Embryonic facial prominence (tissue), 1 donor: ENCODE data around the gene ACP6.
"Not testable (repeated sequence)": the region's sequence is repeated elsewhere in the genome, so short reads cannot be mapped to it uniquely, and the experiment has no call there.

Experiments used
- DNase-seq: peaks from one replicate; pipeline ENCODE4 v3.0.0-alpha.2; 2016; ENCODE audit errors: extremely low spot score

ACP6 gene

GRCh38 chr1:147670319-147671001 lies at the start of gene ACP6:
ACP6 (minus strand) TSS chr1:147670524; CDS start chr1:147670048, 476 bp downstream.
- peak; percentile 88 for DNase-seq

GRCh38 chr1:147719711-147720225 lies 49.4 kb upstream of the ACP6 start:
- DNase-seq, result no peak

GRCh38 chr1:147719029-147719698 lies 48.8 kb upstream of the ACP6 start:
- DNase-seq, result no peak

- DNase-seq, result no peak
Observed at GRCh38 chr1:147717706-147718097, 47.4 kb upstream of the ACP6 start.

- DNase-seq, result no peak
Observed at GRCh38 chr1:147717051-147717705, 46.9 kb upstream of the ACP6 start.

- DNase-seq, result no peak
Observed at GRCh38 chr1:147712605-147713004, 42.3 kb upstream of the ACP6 start.

- peak; percentile 16 for DNase-seq
Observed at GRCh38 chr1:147700042-147701006, 30.0 kb upstream of the ACP6 start.

GRCh38 chr1:147699686-147700041 lies 29.3 kb upstream of the ACP6 start:
- no peak for DNase-seq

- DNase-seq, result no peak
Observed at GRCh38 chr1:147683163-147683763, 12.9 kb upstream of the ACP6 start.

GRCh38 chr1:147680608-147681235 lies 10.4 kb upstream of the ACP6 start:
- DNase-seq, result not testable (repeated sequence)

GRCh38 chr1:147677681-147678080 lies 7.4 kb upstream of the ACP6 start:
- not testable (repeated sequence) for DNase-seq

- no peak for DNase-seq
Observed at GRCh38 chr1:147676311-147677085, 6.2 kb upstream of the ACP6 start.

GRCh38 chr1:147673816-147674215 lies 3.5 kb upstream of the ACP6 start:
- no peak for DNase-seq

GRCh38 chr1:147673406-147673805 lies 3.1 kb upstream of the ACP6 start:
- no peak for DNase-seq

GRCh38 chr1:147669469-147670318 lies 630 bp downstream of the ACP6 start:
- no peak for DNase-seq

- no peak for DNase-seq
Observed at GRCh38 chr1:147665521-147665920, 4.8 kb downstream of the ACP6 start.

GRCh38 chr1:147664206-147664605 lies 6.1 kb downstream of the ACP6 start:
- DNase-seq, result no peak

- no peak for DNase-seq
Observed at GRCh38 chr1:147654511-147654910, 15.8 kb downstream of the ACP6 start.

GRCh38 chr1:147652306-147652705 lies 18.0 kb downstream of the ACP6 start:
- no peak for DNase-seq
